Gastroesophageal sphincter (tissue), 4 donors: ENCODE results near the gene DYNC1LI2. TPM values are rescaled to one million over a fixed set of nuclear protein-coding genes. Genes with fewer than 3 reads are reported as not detected.

Source experiments
- ATAC-seq: fragments of 150-250 bp; one replicate; pipeline ENCODE4 v1.9.1; 2016; ENCODE audit warnings: mild to moderate bottlenecking, moderate library complexity
- H3K27ac ChIP-seq, 4 donors: fragments of 200-600 bp; sonication (generic) in 3 of 4; 1 replicate in 3 of 4; 2 replicates in 1 of 4; pipeline ENCODE4 v1.5.1; 2016 to 2019
- H3K27me3 ChIP-seq: fragments of 200-600 bp; sonication (generic); one replicate; pipeline ENCODE4 v1.5.1; 2019
- H3K36me3 ChIP-seq, 2 donors: fragments of 200-600 bp; sonication (generic); one replicate each; pipeline ENCODE4 v1.5.1; 2019; ENCODE audit warnings: control low read depth in 1 of 2
- H3K4me1 ChIP-seq, 3 donors: fragments of 200-600 bp; sonication (generic); 1 replicate in 2 of 3; 2 replicates in 1 of 3; pipeline ENCODE4 v1.5.1; 2016 to 2019; ENCODE audit warnings: control low read depth in 2 of 3
- H3K4me3 ChIP-seq, 2 donors: fragments of 200-600 bp; sonication (generic); one replicate each; pipeline ENCODE4 v1.5.1; 2019; ENCODE audit warnings: mild to moderate bottlenecking in 1 of 2, moderate library complexity in 1 of 2
- H3K9me3 ChIP-seq, 3 donors: fragments of 200-600 bp; sonication (generic); one replicate each; pipeline ENCODE4 v1.5.1; 2017 to 2019; ENCODE audit warnings: control low read depth in 2 of 3
- CTCF ChIP-seq, 4 experiments: fragments of 200-600 bp in 2 of 4; fragments of 450-650 bp in 2 of 4; sonication (generic) in 1 of 4; IDR thresholded peaks; one replicate each; pipeline ENCODE4 v1.5.1; 2017 to 2019; ENCODE audit warnings: antibody characterized with exemption in 4 of 4, mild to moderate bottlenecking in 2 of 4, moderate library complexity in 2 of 4
- EP300 ChIP-seq: sonication (generic); formaldehyde crosslinking; IDR thresholded peaks from one replicate; pipeline ENCODE4 v1.6.1; 2017; ENCODE audit warnings: antibody characterized with exemption, mild to moderate bottlenecking
- POLR2A ChIP-seq, 2 donors: fragments of 450-650 bp; IDR thresholded peaks; one replicate each; pipeline ENCODE4 v1.6.1; 2017; ENCODE audit warnings: antibody characterized with exemption in 2 of 2, mild to moderate bottlenecking in 2 of 2, moderate library complexity in 1 of 2
- POLR2AphosphoS5 ChIP-seq: sonication (generic); formaldehyde crosslinking; IDR thresholded peaks from one replicate; pipeline ENCODE4 v1.6.1; 2017; ENCODE audit warnings: antibody characterized with exemption
- WGBS, 2 donors: methylation state at CpG; one replicate each; pipeline ENCODE4 v1.1.5; 2018; ENCODE audit warnings: low coverage in 1 of 2; 5-methylcytosine and 5-hydroxymethylcytosine counted together
- total RNA-seq, 4 donors: library from RNA; depleted of rRNA; stranded (reverse); fragments of >200 nt; gene quantifications; one replicate each; pipeline ENCODE4 v1.1.0, GENCODE V29; 2016

The DYNC1LI2 gene
- total RNA-seq, 4 donors from 2014 or later = 202 to 292 (median 219) TPM

DNA sequence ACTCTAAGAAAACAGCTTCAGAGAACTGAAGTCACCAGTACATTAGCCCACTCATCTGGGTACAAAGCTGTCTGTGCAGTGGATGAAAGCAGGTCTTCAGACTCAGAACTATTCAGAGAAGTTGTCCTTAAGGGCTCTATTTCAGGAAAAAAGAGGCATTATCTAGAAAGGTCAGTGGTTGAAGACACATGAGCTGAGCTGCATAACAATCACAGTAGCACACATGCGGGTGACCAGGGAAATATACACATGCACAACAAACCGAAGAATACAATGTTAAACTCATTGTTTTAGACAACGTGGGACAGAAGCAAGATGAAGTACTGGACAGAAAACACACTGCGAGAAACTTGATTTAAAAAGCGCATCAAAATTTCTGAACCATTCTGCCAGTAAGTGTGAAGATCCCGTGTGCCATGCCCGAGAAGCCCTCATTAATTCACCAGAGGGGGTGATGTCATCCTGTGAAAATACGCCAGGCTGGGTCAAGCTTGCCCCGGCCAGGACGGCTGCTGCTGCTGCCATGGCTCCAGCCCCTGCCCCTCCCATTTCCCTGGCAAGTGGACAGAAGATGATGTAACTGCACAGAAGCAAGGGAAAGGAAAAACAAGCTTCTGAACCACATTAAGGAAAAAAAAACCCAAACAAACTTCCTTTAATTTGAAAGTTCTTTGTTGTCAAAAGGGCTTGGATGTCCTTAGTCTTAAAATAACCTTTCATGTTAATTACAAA, 10.1 kb downstream of the DYNC1LI2 start:
- no peak overlapping the region for H3K4me3 ChIP-seq

DNA sequence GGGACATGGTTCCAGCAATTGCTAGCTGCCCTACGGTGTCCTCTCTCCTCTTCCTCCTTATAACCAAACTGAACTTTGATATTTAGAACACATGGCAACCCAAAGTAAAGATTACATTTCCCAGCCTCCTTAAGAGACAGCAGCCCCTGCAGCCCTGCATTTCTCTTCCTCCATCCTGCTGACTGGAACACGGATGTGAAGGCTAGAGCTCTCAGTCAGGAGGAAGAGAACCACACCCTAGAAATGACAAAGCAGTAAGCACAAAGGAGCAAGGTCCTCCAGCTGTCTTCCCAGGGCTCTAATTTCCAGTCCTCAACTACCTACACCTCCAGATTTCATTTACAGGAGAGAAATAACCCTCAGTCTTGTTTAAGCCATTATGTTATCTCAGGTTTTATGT, 10.9 kb downstream of the DYNC1LI2 start:
- Histone ChIP-seq H3K27me3 (no peaks in the 10 kb centered on the region), H3K36me3 (peaks cover 0 to 82% of the 10 kb centered on the region in 2 donors), H3K4me3 (no peak overlapping the region), H3K9me3 (no peaks in the 10 kb centered on the region), H3K4me1 (peaks cover 14 to 70% (median 27%) of the 10 kb centered on the region in 3 donors), H3K27ac (peak overlapping the region; percentile 77 to 83 (median 80))
- TF ChIP-seq POLR2AphosphoS5 = no peak
- no peak for TF ChIP-seq EP300
- no peak for TF ChIP-seq POLR2A (IDR thresholded peaks at IDR 0.05)
- no peak for TF ChIP-seq CTCF (IDR thresholded peaks at IDR 0.05)
- 25 to 28% methylated on average over 2 of the region's 2 CpGs for WGBS, 2 donors
- ATAC-seq = no peak

More for the DNA sequence above, 10.1 kb downstream of the DYNC1LI2 start:
- Histone ChIP-seq H3K4me1 (peaks cover 14 to 73% (median 27%) of the 10 kb centered on the region in 3 donors), H3K9me3 (no peaks in the 10 kb centered on the region), H3K27me3 (no peaks in the 10 kb centered on the region), H3K27ac (peak overlapping the region; percentile 79 to 86 (median 82)), H3K36me3 (peaks cover 0 to 82% of the 10 kb centered on the region in 2 donors)
- TF ChIP-seq POLR2A (IDR thresholded peaks at IDR 0.05) (no peak), EP300 (no peak), POLR2AphosphoS5 (peak; percentile 83), CTCF (IDR thresholded peaks at IDR 0.05) (peak in 1 of 4 experiments; percentile 17)
- peak; percentile 98 for ATAC-seq
- WGBS, 2 donors = 0 to 7% methylated on average over 7 to 10 of the region's 10 CpGs

DNA sequence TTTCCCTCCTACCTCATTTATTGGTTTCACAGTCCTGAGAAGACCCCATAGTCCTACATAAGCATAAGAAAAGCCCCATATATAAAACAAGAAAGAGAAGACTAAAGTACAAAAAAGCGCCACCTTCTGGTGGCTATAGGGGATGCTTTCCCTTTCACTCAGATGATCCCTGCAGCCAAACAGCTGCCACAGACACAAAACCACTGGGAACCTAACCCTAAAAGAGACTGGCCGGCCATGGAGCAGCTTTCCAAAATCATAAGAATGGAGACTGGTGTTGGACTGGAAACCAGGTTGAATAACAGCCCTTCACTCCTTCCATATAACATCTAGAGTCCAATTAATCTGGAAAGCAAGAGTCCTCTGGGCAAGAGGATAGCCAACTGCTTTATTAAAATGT, 11.4 kb downstream of the DYNC1LI2 start:
- Histone ChIP-seq H3K9me3 (no peaks in the 10 kb centered on the region), H3K4me3 (no peak overlapping the region), H3K4me1 (peaks cover 14 to 70% (median 27%) of the 10 kb centered on the region in 3 donors), H3K27ac (peak overlapping the region; percentile 77 to 83 (median 80)), H3K36me3 (peaks cover 0 to 82% of the 10 kb centered on the region in 2 donors), H3K27me3 (no peaks in the 10 kb centered on the region)
- 23% methylated on average over 2 of the region's 2 CpGs; no CpG with 5 or more reads in 1 of the 2 donors for WGBS, 2 donors
- TF ChIP-seq CTCF (IDR thresholded peaks at IDR 0.05) (peak; percentile 23 to 59 (median 44)), EP300 (no peak)
- ATAC-seq = no peak

GRCh38 chr16:66735891-66736290, 15.5 kb downstream of the DYNC1LI2 start:
- no peak for ATAC-seq
- H3K27ac ChIP-seq = no peak overlapping the region
- TF ChIP-seq POLR2A (IDR thresholded peaks at IDR 0.05) (no peak), EP300 (no peak), POLR2AphosphoS5 (no peak), CTCF (IDR thresholded peaks at IDR 0.05) (no peak)
- H3K4me1 ChIP-seq = peaks cover 6 to 45% (median 14%) of the 10 kb centered on the region in 3 donors
- peaks cover 0 to 95% of the 10 kb centered on the region in 2 donors for H3K36me3 ChIP-seq
- WGBS, 2 donors = 74 to 92% methylated on average over 2 to 4 of the region's 4 CpGs
- no peaks in the 10 kb centered on the region for H3K9me3 ChIP-seq
- no peaks in the 10 kb centered on the region for H3K27me3 ChIP-seq
- H3K4me3 ChIP-seq = no peak overlapping the region

DNA sequence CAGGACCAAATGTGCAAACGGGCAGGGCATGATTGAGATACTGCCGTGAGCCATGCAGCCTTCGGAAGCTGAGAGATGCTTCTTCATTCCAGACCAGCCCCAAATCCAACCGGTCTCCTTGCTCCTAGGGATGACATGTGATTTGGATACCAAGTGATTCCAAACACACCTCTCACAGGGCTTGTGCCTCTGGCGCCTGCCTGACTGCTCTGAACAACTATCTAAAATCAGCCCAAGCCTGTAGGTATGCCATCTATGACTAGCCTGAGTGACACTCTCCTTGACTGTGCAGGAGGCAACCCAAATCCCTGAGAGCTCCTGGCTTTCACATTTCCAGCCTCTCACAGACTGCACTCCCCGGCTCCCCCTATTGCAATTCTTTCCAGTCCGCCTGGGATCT, 20.3 kb downstream of the DYNC1LI2 start:
- H3K4me3 ChIP-seq = no peak overlapping the region
- no peak for ATAC-seq
- H3K36me3 ChIP-seq = peaks cover 0 to 95% of the 10 kb centered on the region in 2 donors
- TF ChIP-seq POLR2A (IDR thresholded peaks at IDR 0.05) = no peak
- TF ChIP-seq POLR2AphosphoS5 = no peak
- no peak for TF ChIP-seq CTCF (IDR thresholded peaks at IDR 0.05)
- no peak for TF ChIP-seq EP300
- H3K27ac ChIP-seq = no peak overlapping the region
- H3K4me1 ChIP-seq = peaks cover 0 to 13% (median 2%) of the 10 kb centered on the region in 3 donors
- no peaks in the 10 kb centered on the region for H3K27me3 ChIP-seq
- no peaks in the 10 kb centered on the region for H3K9me3 ChIP-seq
- 68 to 73% methylated on average over 5 to 7 of the region's 7 CpGs for WGBS, 2 donors
